ENCODE measurements around the gene MED27. TPM values are rescaled to one million over a fixed set of nuclear protein-coding genes. Genes with fewer than 3 reads are reported as not detected.

MED27 gene
- total and polyA plus RNA-seq, 9 of the 15 experiments (the other 6 are each of a cell fraction or from before 2014, with no cell fraction given) = 24.4 to 91.0 (median 36.1) TPM

GRCh38 chr9:132062806-132063205 lies 16.9 kb downstream of the MED27 start:
- 95% methylated on average over 4 of the region's 4 CpGs for whole genome bisulfite sequencing (ENCODE audit: insufficient coverage, low coverage, missing lambda C conversion rate)
- Histone ChIP-seq H3K9me1 (ENCODE audit: control insufficient read depth, insufficient read depth, low read length) (peaks cover 2% of the 10 kb centered on the region), H4K20me1 (replicated peaks; ENCODE audit: control insufficient read depth, insufficient read depth, low read length) (peaks cover 6% of the 10 kb centered on the region; the same call in 1 of the 2 replicates), H3K9me3 (replicated peaks; ENCODE audit: control insufficient read depth, insufficient read depth, low read depth, low read length) (no peaks in the 10 kb centered on the region), H3K9ac (ENCODE audit: insufficient read depth in 1 of 2, low read depth in 2 of 2, low read length in 2 of 2) (no peak overlapping the region), H3K4me1 (replicated peaks in 1 of 2; ENCODE audit: control insufficient read depth in 2 of 2, insufficient read depth in 2 of 2, low read length in 2 of 2) (no peaks in the 10 kb centered on the region), H3K4me3 (no peak overlapping the region), H3K4me2 (ENCODE audit: insufficient read depth, low read length) (no peak overlapping the region), H2AFZ (ENCODE audit: low read depth, low read length) (no peak overlapping the region), H3K79me2 (ENCODE audit: control insufficient read depth, insufficient read depth, low read length) (peaks cover 19% of the 10 kb centered on the region; the same call in 2 of the 3 replicates), H3K36me3 (ENCODE audit: control insufficient read depth, insufficient read depth, low read length) (peaks cover 8% of the 10 kb centered on the region; the same call in 1 of the 3 replicates), H3K27me3 (ENCODE audit: control insufficient read depth in 2 of 2, insufficient read depth in 2 of 2, low read length in 2 of 2) (no peaks in the 10 kb centered on the region), H3K27ac (ENCODE audit: extremely low read depth, low read depth, low read length) (no peak overlapping the region)
- POLR2A ChIA-PET = interaction anchor here (0.6 to 1.1 kb wide), 2 partner anchors 12 to 17 kb away, joined by 3 read pairs; no protein-coding TSS in a partner anchor
- in situ Hi-C loops (cut with MboI) (no loop called here), intact Hi-C loops (cut with micrococcal nuclease) (no loop called here)
- no peak for DNase-seq (ENCODE audit: extremely low read depth in 1 of 4, low spot score in 3 of 4)
- TF ChIP-seq KLF6 (CRISPR knock-in tag; IDR thresholded peaks at IDR 0.05; ENCODE audit: borderline replicate concordance) (no peak), CREM (IDR thresholded peaks at IDR 0.05; ENCODE audit: low read depth) (no peak), CEBPB (tag; IDR thresholded peaks at IDR 0.05) (peak; percentile 77), CEBPG (CRISPR knock-in tag; IDR thresholded peaks at IDR 0.05) (no peak), CEBPG (tag; conservative IDR thresholded peaks at IDR 0.05 in 1 of 2, IDR thresholded peaks at IDR 0.05 in 1 of 2) (0 out of 4 replicates have a peak, but pooled peaks of 1 of the 2 experiments have one; percentile 29), CCAR2 (IDR thresholded peaks at IDR 0.05; ENCODE audit: low read depth, low read length) (no peak), CREB5 (CRISPR knock-in tag; IDR thresholded peaks at IDR 0.05) (no peak)
- BruUV-seq (replicated peaks) = no TSS peak
- no peak for ATAC-seq
- CTCF ChIA-PET (ENCODE audit: low intra/inter-chr PET ratio) = no interaction called here
- FAIRE-seq = no peak

Data from K562 (cell line).